T-cell (primary cell): Measurements from ENCODE around the gene STAT5B. TPM values are rescaled to one million over a fixed set of nuclear protein-coding genes. Genes with fewer than 3 reads are reported as not detected.
A peak's percentile ranks its signal among the peaks of the same experiment; 100 is the strongest.

Source experiments
- ATAC-seq, 4 experiments: fragments of 200-7000 bp in 3 of 4; fragments of 150-1000 bp in 1 of 4; cut with Tn5 transposase; replicated peaks in 1 of 4; 1 replicate in 3 of 4; 2 replicates in 1 of 4; pipeline ENCODE4 v1.10.0; 2021; ENCODE audit warnings: moderate library complexity in 3 of 4, mild to moderate bottlenecking in 2 of 4, moderate number of reproducible peaks in 1 of 4
- CTCF ChIA-PET, 2 donors: fragments of 300-600 bp; sonication (Branson Sonifier 250); formaldehyde crosslinking; loops; one replicate each; lab custom pipeline; 2022; ENCODE audit warnings: antibody characterized with exemption in 2 of 2; lab: Charles Lee
- POLR2A ChIA-PET, 2 donors: fragments of 300-600 bp; sonication (Branson Sonifier 250); formaldehyde crosslinking; loops; one replicate each; lab custom pipeline; 2022; ENCODE audit warnings: antibody characterized with exemption in 2 of 2; lab: Charles Lee
- DNase-seq, 35 experiments: peaks; one replicate each; pipeline versions ENCODE4 v3.0.0 to v3.0.0-alpha.2; 2013 to 2023
- H3K27ac ChIP-seq: one replicate; pipeline ENCODE4 v1.5.1; 2013; ENCODE audit warnings: low read length
- H3K27me3 ChIP-seq, 2 experiments: replicated peaks in 1 of 2; 1 replicate in 1 of 2; 2 replicates in 1 of 2; pipeline versions ENCODE4 v1.6.1 to v1.7.0; 2013; ENCODE audit warnings: low read length in 1 of 2, mixed read lengths in 1 of 2; ENCODE audit not compliant: control insufficient read depth in 2 of 2, insufficient read depth in 2 of 2; ENCODE audit errors: extremely low read depth in 1 of 2
- H3K36me3 ChIP-seq, 2 donors: 1 replicate in 1 of 2; 2 replicates in 1 of 2; pipeline versions ENCODE4 v1.6.1 to v1.7.0; 2013; ENCODE audit warnings: low read length in 1 of 2; ENCODE audit not compliant: control insufficient read depth in 2 of 2, insufficient read depth in 1 of 2; ENCODE audit errors: extremely low read depth in 1 of 2
- H3K4me1 ChIP-seq, 2 experiments: 1 replicate in 1 of 2; 2 replicates in 1 of 2; pipeline versions ENCODE4 v1.6.1 to v1.7.0; 2013; ENCODE audit warnings: low read length in 2 of 2, mixed read lengths in 1 of 2; ENCODE audit not compliant: insufficient read depth in 2 of 2, control insufficient read depth in 1 of 2; ENCODE audit errors: extremely low read depth in 1 of 2
- H3K4me3 ChIP-seq, 2 donors: 1 replicate in 1 of 2; 2 replicates in 1 of 2; pipeline versions ENCODE4 v1.5.1 to v1.7.0; 2013; ENCODE audit warnings: mild to moderate bottlenecking in 2 of 2, low read length in 1 of 2, moderate library complexity in 1 of 2; ENCODE audit not compliant: control insufficient read depth in 1 of 2; ENCODE audit errors: extremely low read depth in 1 of 2
- H3K9me3 ChIP-seq: 2 replicates; pipeline ENCODE4 v1.7.0; 2013
- H3K27ac Mint-ChIP-seq, 2 donors: one replicate each; pipeline ENCODE4 v1.8.0; 2020 to 2021; ENCODE audit warnings: mild to moderate bottlenecking in 2 of 2, mixed read lengths in 2 of 2
- H3K27me3 Mint-ChIP-seq, 2 donors: one replicate each; pipeline ENCODE4 v1.8.0; 2021 to 2022; ENCODE audit warnings: mixed read lengths in 2 of 2
- H3K36me3 Mint-ChIP-seq: one replicate; pipeline ENCODE4 v1.8.0; 2021; ENCODE audit warnings: mixed read lengths
- H3K4me1 Mint-ChIP-seq, 3 donors: one replicate each; pipeline ENCODE4 v1.8.0; 2020 to 2022; ENCODE audit warnings: mixed read lengths in 3 of 3, mild to moderate bottlenecking in 1 of 3
- H3K4me3 Mint-ChIP-seq, 3 donors: one replicate each; pipeline ENCODE4 v1.8.0; 2020 to 2022; ENCODE audit warnings: mild to moderate bottlenecking in 3 of 3, mixed read lengths in 3 of 3, moderate library complexity in 3 of 3
- H3K9me3 Mint-ChIP-seq, 3 donors: one replicate each; pipeline ENCODE4 v1.8.0; 2020 to 2022; ENCODE audit warnings: mixed read lengths in 3 of 3
- WGBS: methylation state at CpG from one replicate; pipeline ENCODE4 v1.1.5; 2013; ENCODE audit warnings: missing lambda C conversion rate; ENCODE audit not compliant: insufficient coverage; 5-methylcytosine and 5-hydroxymethylcytosine counted together
- total RNA-seq, 35 experiments: library from RNA in 6 of 35; stranded (reverse) in 6 of 35; fragments of 120-200 nt in 1 of 35; gene quantifications; one replicate each; pipeline versions ENCODE4 v1.2.1 to v1.2.4 and lab custom pipeline; 2013 to 2026

STAT5B gene
- total RNA-seq, 5 donors from 2014 or later (not counting 1 experiment from before 2014, with no cell fraction given) = 178 to 205 (median 186) TPM

DNA sequence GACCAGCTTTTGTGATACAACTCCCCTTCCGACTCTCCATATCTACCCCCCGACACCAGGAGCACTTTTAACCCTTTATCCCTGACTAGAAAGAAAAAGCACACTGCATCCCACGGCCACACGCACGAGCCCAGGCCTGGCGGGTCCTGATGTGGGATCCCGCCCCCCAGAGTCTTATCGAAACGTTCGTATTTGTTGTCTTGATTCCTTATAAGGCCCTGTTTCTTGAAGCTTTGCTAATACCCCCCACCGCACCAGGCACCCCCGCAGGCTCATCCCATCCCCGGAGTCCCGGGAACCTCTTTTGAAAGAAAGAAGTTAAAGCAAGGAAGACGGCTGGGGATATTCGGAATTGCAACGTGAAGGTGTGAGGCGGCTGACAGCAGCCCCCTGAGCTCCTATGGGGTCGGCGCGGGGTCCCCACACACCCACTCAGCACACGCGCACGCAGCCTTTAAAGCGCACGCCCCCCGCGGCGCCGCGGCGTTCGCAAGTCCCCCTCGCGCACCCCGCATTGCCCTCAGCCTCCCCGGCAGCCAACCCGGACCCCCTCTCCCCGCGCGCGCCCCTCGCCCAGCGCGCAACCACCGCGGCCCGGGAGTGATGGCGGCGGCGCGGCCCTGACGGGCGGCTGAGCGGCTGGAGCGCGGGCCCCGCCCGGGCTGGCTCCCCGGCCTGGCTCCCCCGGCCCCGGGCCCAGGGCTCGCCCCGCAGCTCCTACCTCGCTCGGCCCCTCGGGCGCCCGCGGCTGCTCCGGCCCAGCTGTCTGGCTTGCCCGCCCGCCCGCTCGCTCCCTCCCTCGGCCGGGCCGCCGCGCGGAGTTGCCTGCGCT, 448 bp downstream of the STAT5B start:
- ATAC-seq = peak; percentile 44 to 57 (median 54)
- H3K4me1 ChIP-seq = peaks cover 15 to 31% of the 10 kb centered on the region in 2 experiments
- WGBS = 0% methylated on average over 72 of the region's 82 CpGs
- Mint-ChIP-seq H3K36me3 (peaks cover 5% of the 10 kb centered on the region), H3K9me3 (no peaks in the 10 kb centered on the region), H3K27me3 (no peaks in the 10 kb centered on the region), H3K4me3 (peak overlapping the region; percentile 95 to 100 (median 96)), H3K4me1 (peaks cover 50 to 64% (median 54%) of the 10 kb centered on the region in 3 donors), H3K27ac (peak overlapping the region; percentile 95 to 98)
- no peaks in the 10 kb centered on the region for H3K36me3 ChIP-seq
- no peaks in the 10 kb centered on the region for H3K9me3 ChIP-seq
- DNase-seq = peak in 33 of 35 experiments; percentile 14 to 61 (median 39)
- H3K27me3 ChIP-seq = no peaks in the 10 kb centered on the region
- peak overlapping the region; percentile 84 to 92 for H3K4me3 ChIP-seq
- H3K27ac ChIP-seq = peak overlapping the region; percentile 87
- POLR2A ChIA-PET = interaction anchor here (0.7 to 11.7 kb wide), 4 partner anchors 9 to 27 kb away, joined by 3 to 147 read pairs (median 14); no protein-coding TSS in a partner anchor
- CTCF ChIA-PET = interaction anchor here in 1 of 2 donors (0.7 to 3.7 kb wide), 5 partner anchors 11 to 53 kb away, joined by 3 to 19 read pairs (median 5); no protein-coding TSS in a partner anchor

DNA sequence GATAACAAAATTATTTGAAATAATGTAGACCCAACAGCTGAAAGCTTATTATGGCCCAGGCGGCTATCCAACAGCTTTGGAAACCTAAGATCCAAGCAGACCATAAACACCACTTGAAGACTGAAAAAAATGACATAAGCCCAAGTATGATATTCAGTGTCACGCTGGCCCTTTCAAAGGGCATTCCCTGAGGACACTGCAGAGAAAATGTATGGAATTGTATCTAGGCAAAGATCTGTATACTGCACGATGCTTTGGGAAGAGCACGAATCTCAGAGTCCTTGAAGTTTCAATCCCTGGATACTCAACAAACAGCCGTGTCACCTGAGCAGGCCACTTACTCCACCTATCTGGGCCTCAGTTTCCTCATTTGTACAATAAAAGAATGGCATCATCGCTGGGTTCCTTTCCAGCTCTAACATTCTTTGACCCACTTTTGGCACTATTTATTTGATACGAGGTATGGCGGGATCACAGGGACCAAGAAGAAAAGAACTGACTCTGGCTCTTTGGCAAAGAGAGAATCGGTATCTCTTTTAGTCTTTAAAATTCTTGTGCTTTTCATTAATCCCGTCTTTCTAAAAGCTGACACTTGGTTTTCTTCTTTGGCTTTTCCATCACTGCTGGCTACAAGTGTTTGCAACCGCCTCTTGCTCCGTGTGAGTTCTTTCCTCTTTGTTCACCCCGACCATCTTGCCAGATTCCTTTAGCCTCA, 1.2 kb downstream of the STAT5B start:
- H3K9me3 ChIP-seq = no peaks in the 10 kb centered on the region
- H3K4me1 Mint-ChIP-seq = peaks cover 57 to 72% (median 60%) of the 10 kb centered on the region in 3 donors
- no peaks in the 10 kb centered on the region for H3K27me3 Mint-ChIP-seq
- POLR2A ChIA-PET = interaction anchor here (0.5 to 11.7 kb wide), 6 partner anchors 12 to 37 kb away, joined by 3 to 147 read pairs (median 8); no protein-coding TSS in a partner anchor
- peak overlapping the region; percentile 95 to 100 (median 96) for H3K4me3 Mint-ChIP-seq
- peaks cover 8% of the 10 kb centered on the region for H3K36me3 Mint-ChIP-seq
- no peaks in the 10 kb centered on the region for H3K36me3 ChIP-seq
- CTCF ChIA-PET = interaction anchor here in 1 of 2 donors (0.6 to 3.7 kb wide), 7 partner anchors 12 to 705 kb away, joined by 3 to 19 read pairs (median 4); partner anchors contain the start of gene NAGLU
- peak in 3 of 4 experiments; percentile 0 to 1 (median 1) for ATAC-seq
- no peak for DNase-seq
- H3K4me3 ChIP-seq = peak overlapping the region; percentile 84 to 92
- H3K27ac ChIP-seq = peak overlapping the region; percentile 87
- peaks cover 19 to 39% of the 10 kb centered on the region in 2 experiments for H3K4me1 ChIP-seq
- H3K27me3 ChIP-seq = no peaks in the 10 kb centered on the region
- H3K27ac Mint-ChIP-seq = peak overlapping the region; percentile 95 to 98
- WGBS = 3% methylated on average over 7 of the region's 13 CpGs
- H3K9me3 Mint-ChIP-seq = no peaks in the 10 kb centered on the region

DNA sequence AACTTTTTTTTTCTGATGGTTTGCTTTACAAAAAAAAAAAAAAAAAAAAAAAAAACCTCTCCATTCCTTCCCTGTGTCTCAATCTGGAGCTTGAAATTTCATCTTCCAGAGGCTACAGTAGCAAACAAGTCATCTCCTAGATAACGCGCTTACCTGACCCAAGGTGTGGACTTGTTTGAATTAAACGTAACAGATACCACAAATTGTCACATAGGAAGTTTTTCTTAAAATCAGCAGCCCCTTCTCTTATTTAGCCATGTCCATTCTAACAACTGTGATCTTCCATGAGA, 2.0 kb downstream of the STAT5B start:
- H3K4me3 ChIP-seq = peak overlapping the region in 1 of 2 donors; percentile 84
- no peak for DNase-seq
- no peaks in the 10 kb centered on the region for H3K27me3 ChIP-seq
- POLR2A ChIA-PET = interaction anchor here (0.5 to 11.7 kb wide), 9 partner anchors 13 to 66 kb away, joined by 3 to 147 read pairs (median 7); no protein-coding TSS in a partner anchor
- H3K4me1 ChIP-seq = peaks cover 24 to 43% of the 10 kb centered on the region in 2 experiments
- Mint-ChIP-seq H3K9me3 (no peaks in the 10 kb centered on the region), H3K27ac (peak overlapping the region; percentile 95 to 98), H3K36me3 (peaks cover 12% of the 10 kb centered on the region), H3K4me3 (peak overlapping the region; percentile 95 to 100 (median 96)), H3K27me3 (no peaks in the 10 kb centered on the region), H3K4me1 (peaks cover 65 to 80% (median 68%) of the 10 kb centered on the region in 3 donors)
- CTCF ChIA-PET = interaction anchor here (0.6 to 3.7 kb wide), 7 partner anchors 21 to 1386 kb away, joined by 3 to 19 read pairs (median 5); partner anchors contain the start of gene NAGLU (in 1 of the 2)
- no peaks in the 10 kb centered on the region for H3K36me3 ChIP-seq
- no peaks in the 10 kb centered on the region for H3K9me3 ChIP-seq
- no peak for ATAC-seq
- H3K27ac ChIP-seq = peak overlapping the region; percentile 87
- no CpG with 5 or more reads among the region's 3 CpGs for WGBS

DNA sequence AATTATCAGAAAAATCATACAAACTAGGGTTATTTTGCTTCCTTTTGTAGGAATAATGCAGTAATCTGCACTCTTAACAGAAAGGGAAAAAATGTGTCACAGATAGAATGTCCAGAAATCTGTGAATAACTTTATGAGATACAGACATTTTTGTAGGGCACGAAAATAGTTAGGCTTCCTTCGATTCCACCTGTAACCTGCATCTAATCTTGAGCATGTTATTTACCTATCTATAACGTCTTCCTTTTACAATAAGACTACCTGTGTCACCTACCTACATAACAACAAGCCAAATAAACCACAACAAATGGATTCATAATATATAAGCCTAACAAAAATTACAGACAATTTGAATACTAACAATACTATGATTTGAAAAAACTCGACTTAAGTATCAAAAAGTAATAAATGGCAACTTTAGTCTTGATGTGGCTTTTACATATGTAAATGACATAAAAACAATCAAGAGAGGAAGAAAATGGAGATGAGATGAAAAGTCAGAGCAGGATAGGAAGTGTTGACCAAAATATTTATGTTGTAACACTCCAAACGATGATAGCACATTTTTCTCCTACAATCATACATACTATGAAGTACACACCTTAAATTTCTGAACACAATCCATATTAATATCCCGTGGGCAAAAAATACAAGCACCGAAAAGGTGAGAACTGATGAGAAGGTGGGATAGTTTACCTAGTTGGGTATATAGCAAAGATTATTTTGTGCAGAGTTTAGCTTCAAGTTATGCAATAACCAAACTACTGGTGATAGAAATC, 2.5 kb downstream of the STAT5B start:
- WGBS = no CpG with 5 or more reads among the region's 7 CpGs
- ATAC-seq (peak in 1 of 4 experiments; percentile 17), DNase-seq (no peak)
- no peaks in the 10 kb centered on the region for H3K27me3 ChIP-seq
- H3K36me3 ChIP-seq = no peaks in the 10 kb centered on the region
- Mint-ChIP-seq H3K4me1 (peaks cover 68 to 85% (median 72%) of the 10 kb centered on the region in 3 donors), H3K4me3 (peak overlapping the region; percentile 95 to 100 (median 96)), H3K36me3 (peaks cover 13% of the 10 kb centered on the region), H3K27ac (peak overlapping the region; percentile 92 to 95), H3K9me3 (no peaks in the 10 kb centered on the region), H3K27me3 (no peaks in the 10 kb centered on the region)
- POLR2A ChIA-PET = interaction anchor here (0.5 to 11.7 kb wide), 9 partner anchors 13 to 67 kb away, joined by 3 to 147 read pairs (median 7); partner anchors contain the start of gene STAT5A (in 1 of the 2)
- no peaks in the 10 kb centered on the region for H3K9me3 ChIP-seq
- H3K4me1 ChIP-seq = peaks cover 28 to 45% of the 10 kb centered on the region in 2 experiments
- peak overlapping the region in 1 of 2 donors; percentile 84 for H3K4me3 ChIP-seq
- peak overlapping the region; percentile 87 for H3K27ac ChIP-seq
- CTCF ChIA-PET = interaction anchor here (0.6 to 3.7 kb wide), 9 partner anchors 13 to 1386 kb away, joined by 3 to 19 read pairs (median 5); partner anchors contain the start of gene NAGLU (in 1 of the 2)

DNA sequence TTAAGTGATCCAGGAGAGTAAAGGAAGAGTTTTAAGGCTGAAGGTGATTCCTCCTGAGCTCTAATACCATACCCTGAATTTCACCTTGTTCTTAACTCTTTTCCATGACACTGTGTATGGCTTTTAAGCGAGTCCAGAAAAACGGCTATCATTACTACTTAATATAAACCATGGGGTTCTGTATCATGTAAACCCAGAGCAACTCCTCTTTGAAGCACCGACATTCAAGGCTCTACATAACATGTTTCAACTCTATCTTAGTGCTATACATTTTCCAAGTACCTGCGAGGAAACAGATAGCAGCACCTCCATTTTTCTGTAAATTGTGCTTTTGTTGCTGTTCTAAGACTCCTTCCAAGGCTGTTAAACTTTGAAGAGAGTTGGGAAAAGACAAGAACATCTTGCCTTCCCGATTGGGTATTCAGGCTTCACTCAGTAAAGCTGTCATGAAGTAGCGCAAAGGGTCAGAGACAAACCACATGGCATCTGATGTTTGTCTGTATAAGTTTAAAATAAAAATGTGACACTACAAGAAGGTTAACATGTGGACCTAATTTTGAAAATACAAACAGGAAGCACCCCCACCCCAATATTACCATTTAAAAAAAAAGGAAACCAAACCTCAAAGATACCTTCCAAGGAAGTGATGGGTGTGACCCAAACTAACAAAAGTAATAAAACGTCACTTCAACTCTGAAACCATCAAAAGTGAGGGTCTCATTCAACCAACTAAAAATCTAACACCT, 3.9 kb downstream of the STAT5B start:
- 23% methylated on average over 3 of the region's 7 CpGs for WGBS
- ChIA-PET CTCF (interaction anchor here in 1 of 2 donors (1.2 to 3.7 kb wide), 3 partner anchors 24 to 50 kb away, joined by 3 to 19 read pairs (median 18); no protein-coding TSS in a partner anchor), POLR2A (interaction anchor here (0.6 to 11.7 kb wide), 4 partner anchors 16 to 24 kb away, joined by 3 to 147 read pairs (median 4); partner anchors contain the start of gene STAT5A (in 1 of the 2))
- peaks cover 33 to 52% of the 10 kb centered on the region in 2 experiments for H3K4me1 ChIP-seq
- H3K4me3 ChIP-seq = peak overlapping the region in 1 of 2 donors; percentile 33
- H3K27ac Mint-ChIP-seq = peak overlapping the region; percentile 92 to 95
- peak overlapping the region; percentile 95 to 100 (median 96) for H3K4me3 Mint-ChIP-seq
- H3K36me3 Mint-ChIP-seq = peaks cover 13% of the 10 kb centered on the region
- H3K27me3 Mint-ChIP-seq = no peaks in the 10 kb centered on the region
- H3K4me1 Mint-ChIP-seq = peaks cover 74 to 83% (median 75%) of the 10 kb centered on the region in 3 donors
- no peaks in the 10 kb centered on the region for H3K36me3 ChIP-seq
- H3K9me3 ChIP-seq = no peaks in the 10 kb centered on the region
- DNase-seq (peak in 1 of 35 experiments; percentile 58), ATAC-seq (peak in 1 of 4 experiments; percentile 30)
- H3K27ac ChIP-seq = peak overlapping the region; percentile 87
- H3K27me3 ChIP-seq = no peaks in the 10 kb centered on the region
- H3K9me3 Mint-ChIP-seq = no peaks in the 10 kb centered on the region
